Activated CD8-positive, alpha-beta memory T cell treated with anti-CD3 and anti-CD28 coated beads, Interleukin-2, amount 50 U/mL, for 24 hours (primary cell): ENCODE data around the gene COX7B2.

Experiments used
- DNase-seq: peaks from one replicate; pipeline ENCODE4 v3.0.0-alpha.2; 2020; ENCODE audit errors: extremely low read depth

Gene COX7B2

GRCh38 chr4:46909078-46909477, at the start of gene COX7B2:
Gene COX7B2 (minus strand): TSS chr4:46909245. CDS start chr4:46735192, 174,053 bp downstream.
- DNase-seq: no peak

DNA sequence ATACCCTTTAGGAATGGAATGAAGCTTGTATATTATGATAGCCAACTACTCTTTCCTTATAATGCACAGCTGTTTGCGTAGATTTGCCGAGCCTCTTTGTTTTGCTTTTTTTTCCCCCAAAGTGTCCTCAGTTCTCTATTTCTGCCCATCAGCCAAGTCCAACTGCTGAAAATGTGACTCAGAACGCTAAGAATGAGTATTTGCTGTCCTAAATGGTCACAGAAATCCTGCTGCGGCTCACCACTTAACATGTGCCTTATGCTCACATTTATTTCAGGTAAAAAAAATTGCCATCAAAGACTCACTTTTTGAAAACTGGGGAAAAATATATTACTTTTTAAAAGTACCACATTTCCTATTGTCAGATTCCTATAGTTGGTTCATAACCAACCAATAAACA, 47.4 kb upstream of the COX7B2 start:
- no peak for DNase-seq

DNA sequence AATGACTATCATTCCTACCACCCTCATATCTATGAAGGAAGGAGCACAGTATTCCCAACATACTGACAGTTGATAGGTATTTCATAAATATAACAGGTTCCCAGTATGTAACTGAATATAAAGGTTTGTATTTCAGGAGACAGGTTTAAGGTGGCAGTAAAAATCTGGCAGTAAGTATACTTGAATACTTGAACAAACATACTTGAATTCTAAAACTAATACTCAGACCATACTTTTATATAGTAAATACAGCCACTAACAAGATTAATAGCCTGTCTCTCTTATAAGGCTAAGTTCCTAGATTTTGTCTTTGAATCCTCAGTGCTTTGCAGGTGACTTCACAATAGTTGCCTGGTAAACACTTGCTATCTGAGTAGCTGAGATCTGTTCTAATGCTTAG, 46.6 kb upstream of the COX7B2 start:
- DNase-seq: no peak

DNA sequence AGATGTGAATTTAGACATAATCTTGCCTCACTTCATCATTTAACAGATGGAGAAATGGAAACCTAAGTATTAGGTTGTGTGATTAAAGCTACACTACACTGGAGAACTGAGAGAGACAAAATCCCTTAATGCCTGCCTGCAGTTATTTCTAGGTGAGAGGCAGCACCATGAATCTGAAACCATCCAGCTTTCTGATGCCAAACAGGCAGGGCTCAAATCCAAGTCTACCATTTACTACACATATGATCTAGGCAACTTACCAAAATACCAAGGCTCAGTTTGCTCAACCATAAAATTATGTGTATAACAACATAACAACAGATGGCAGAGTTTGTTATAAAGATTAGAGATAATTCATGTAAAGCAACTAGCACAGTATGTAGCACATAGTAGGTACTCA, 45.6 kb upstream of the COX7B2 start:
- DNase-seq: no peak

GRCh38 chr4:46953564-46953963, 44.5 kb upstream of the COX7B2 start:
- DNase-seq: no peak

DNA sequence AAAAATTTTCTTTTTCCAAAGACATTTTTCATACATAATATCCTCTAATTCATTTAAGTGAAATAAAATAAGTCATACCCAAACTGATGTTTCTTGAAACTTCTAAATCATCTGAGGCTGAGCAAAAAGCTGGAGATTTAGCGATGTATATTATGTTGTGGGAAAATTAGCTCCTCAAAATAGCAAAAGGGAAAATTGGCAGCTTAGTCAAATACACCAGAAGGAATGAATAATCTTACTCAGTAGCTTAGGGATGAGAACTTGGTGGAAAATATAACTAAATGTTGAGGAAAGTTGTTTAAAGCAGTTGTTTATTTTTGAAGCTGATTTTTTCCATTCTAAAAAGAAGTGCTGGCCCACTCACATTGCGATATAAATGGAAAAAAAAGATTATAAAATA, 43.4 kb upstream of the COX7B2 start:
- no peak for DNase-seq

- DNase-seq: no peak
Observed at GRCh38 chr4:46950826-46951225, 41.8 kb upstream of the COX7B2 start.

DNA sequence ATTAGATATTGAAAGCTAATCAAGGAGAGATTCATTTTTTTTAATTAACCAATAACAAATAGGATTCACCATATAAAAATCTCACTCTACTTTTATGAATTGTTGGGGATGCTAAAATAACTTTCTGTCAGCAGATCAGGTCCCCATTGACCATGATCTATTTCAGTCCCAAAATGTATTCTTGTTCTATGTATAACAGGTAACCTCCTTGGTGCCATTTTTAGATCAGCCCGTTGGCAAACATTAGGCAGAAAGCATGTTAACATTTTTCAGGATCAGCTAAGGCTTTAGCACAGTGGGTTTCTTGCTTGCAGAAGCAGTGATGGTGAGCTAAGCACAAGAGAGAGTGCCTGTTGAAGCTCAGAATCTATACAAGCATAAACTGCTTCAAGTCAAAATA, 40.8 kb upstream of the COX7B2 start:
- DNase-seq: no peak

GRCh38 chr4:46947541-46947940, 38.5 kb upstream of the COX7B2 start:
- no peak for DNase-seq

GRCh38 chr4:46946919-46947536, 38.0 kb upstream of the COX7B2 start:
- no peak for DNase-seq

DNA sequence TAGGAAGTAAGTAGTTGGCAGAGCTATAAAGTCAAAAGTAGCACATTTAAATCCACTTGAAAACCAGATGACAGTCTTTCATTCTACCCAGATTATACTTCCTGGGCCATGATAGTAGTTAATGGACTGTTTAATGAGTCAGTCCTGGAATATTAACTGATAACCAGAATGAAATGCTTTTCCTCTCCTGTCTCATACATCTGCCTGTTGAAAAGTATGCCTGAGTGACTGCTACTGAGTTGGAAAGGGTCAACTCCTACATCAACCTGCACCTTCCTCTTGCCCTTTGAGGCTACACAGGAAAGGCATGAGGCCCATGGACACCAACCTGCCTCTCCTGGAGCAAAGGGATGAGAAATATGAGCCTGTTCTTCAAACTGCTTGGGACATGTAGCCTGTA, 36.0 kb upstream of the COX7B2 start:
- DNase-seq: no peak

GRCh38 chr4:46944345-46944744, 35.3 kb upstream of the COX7B2 start:
- no peak for DNase-seq

GRCh38 chr4:46937493-46937892, 28.4 kb upstream of the COX7B2 start:
- no peak for DNase-seq

- DNase-seq: no peak
Observed at GRCh38 chr4:46934726-46935125, 25.7 kb upstream of the COX7B2 start.

DNA sequence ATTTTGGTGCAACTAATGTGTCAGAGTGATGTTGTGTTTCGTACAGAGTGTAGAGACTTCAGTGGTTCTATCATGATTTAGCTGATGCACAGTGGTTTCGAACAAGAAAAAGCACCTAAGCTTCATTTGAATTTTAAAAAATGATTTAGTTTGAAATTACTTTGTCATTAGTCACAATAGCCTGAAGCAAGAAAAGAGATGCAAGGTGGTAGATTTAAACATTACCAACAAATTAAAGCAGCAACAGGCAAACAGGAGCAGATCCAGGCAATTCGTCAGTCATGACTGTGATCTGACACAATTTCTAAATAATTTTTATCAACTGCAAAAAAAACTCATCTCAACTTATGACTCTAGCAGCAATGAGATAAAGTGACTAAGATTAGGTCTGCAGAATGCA, 24.6 kb upstream of the COX7B2 start:
- no peak for DNase-seq

DNA sequence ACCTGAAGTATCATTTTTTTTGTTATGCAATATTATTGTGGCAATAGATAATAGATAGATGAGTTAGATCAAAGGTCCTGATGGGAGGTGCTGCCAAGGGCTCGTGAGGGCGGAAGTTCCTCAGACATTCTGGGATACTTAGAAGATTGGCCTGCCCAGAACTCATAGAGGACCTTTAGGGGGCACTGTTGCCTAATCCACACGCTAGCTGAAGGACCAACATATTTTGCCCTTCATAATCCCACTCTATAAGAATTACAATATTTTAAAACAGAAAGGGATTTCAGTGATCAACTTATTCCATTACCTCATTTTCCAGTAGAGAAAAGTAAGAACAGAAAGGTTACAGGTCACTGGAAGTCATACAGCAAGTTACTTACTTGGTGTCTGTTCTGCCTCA, 22.9 kb upstream of the COX7B2 start:
- DNase-seq: no peak

- DNase-seq: no peak
Observed at GRCh38 chr4:46930891-46931290, 21.8 kb upstream of the COX7B2 start.

DNA sequence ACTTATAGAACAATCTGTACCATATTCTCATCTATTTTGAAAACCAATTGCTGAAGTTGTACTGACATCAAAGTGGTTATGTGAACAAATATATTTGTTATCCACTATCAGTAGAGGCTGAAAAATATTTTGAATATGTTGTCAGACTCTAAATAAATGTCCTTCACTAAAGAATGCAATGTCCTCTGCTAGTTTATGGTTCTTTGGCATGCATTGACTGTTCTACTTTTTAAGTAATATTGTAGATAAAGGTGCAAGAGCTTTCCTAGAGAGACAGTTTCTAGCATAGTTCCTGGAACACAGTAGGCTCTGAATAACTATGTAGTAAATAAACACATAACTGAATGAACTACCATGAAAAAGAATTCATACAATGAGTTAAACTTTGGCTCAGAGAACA, 18.2 kb upstream of the COX7B2 start:
- DNase-seq: no peak

DNA sequence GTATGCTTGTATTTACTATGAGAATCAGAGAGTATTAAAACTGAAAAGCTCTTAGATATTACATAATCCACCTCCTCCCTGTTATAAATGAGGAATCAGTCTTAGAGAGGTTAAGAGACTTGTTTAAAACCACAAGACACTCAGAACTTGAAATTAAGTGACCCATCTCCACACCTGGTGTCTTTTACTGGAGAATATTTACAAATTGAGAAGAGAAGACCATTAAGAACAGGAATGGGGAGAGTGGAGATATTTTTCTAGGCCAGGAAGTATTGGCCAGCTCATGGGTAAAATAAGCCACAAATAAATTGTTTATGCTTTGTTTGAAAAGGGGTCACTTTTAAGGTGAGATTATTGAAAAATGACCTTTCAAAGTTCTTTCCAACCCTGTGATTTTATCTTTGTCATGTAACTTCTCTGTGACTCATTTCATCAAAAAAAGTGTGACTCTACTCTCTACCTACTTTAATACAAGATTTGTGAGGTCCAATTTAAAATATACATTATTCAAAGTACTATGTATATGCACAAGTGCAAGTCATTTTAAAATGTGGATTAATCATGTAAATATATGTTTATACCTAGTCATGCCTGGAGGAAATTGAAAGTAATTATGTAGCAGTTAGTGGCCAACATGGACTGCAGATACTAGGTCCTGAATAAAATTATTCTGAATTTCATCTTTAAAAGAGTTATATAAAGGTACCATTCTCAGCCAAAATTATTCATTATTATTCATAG, 15.9 kb upstream of the COX7B2 start:
- no peak for DNase-seq

- no peak for DNase-seq
Observed at GRCh38 chr4:46922205-46922604, 13.2 kb upstream of the COX7B2 start.

- no peak for DNase-seq
Observed at GRCh38 chr4:46908148-46908547, 897 bp downstream of the COX7B2 start.

DNA sequence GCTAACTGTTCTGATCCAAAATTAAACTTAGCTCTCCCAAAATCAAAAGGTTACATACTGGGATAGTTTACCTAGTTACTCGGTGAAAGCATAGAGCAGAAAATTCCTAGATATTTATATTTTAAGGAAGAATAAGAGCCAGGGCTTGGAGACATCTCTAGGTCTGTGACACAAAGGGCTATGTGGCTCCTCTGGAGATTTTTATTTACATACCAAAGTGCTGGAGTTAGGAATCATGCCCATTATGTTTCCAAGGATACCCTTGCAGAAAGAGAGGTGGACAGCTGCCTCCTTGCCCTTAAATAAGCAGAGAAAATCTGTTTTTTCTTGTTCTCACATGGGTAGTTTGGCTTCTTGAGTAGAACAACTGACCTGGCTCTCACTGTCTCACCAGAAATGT, 9.0 kb downstream of the COX7B2 start:
- DNase-seq: no peak

DNA sequence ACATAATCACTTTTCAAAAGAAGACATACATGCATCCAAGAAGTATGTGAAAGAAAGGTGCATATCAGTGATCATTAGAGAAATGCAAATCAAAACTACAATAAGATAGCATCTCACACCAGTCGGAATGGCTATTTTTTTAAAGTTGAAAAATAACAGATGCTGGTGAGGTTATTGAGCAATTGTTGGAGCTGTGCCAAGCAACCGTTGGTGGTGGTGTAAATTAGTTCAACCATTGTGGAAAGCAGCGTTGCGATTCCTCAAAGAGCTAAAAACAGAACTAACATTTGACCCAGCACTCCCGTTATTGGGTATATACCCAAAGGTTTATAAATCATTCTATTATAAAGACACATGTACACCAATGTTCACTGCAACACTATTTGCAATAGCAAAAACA, 14.2 kb downstream of the COX7B2 start:
- DNase-seq: no peak

- DNase-seq: no peak
Observed at GRCh38 chr4:46890056-46890455, 19.0 kb downstream of the COX7B2 start.
